HG03095 (cell line): ENCODE data around the gene HIP1R.
A peak's percentile ranks its signal among the peaks of the same experiment; 100 is the strongest.
"Not testable (repeated sequence)": the region's sequence is repeated elsewhere in the genome, so short reads cannot be mapped to it uniquely, and the experiment has no call there.

Source experiments
- ATAC-seq: cut with Tn5 transposase; IDR thresholded peaks from one replicate; pipeline ENCODE4 v1.9.1; 2021; ENCODE audit warnings: moderate library complexity; ENCODE audit not compliant: unreplicated experiment

HIP1R gene, protein sequence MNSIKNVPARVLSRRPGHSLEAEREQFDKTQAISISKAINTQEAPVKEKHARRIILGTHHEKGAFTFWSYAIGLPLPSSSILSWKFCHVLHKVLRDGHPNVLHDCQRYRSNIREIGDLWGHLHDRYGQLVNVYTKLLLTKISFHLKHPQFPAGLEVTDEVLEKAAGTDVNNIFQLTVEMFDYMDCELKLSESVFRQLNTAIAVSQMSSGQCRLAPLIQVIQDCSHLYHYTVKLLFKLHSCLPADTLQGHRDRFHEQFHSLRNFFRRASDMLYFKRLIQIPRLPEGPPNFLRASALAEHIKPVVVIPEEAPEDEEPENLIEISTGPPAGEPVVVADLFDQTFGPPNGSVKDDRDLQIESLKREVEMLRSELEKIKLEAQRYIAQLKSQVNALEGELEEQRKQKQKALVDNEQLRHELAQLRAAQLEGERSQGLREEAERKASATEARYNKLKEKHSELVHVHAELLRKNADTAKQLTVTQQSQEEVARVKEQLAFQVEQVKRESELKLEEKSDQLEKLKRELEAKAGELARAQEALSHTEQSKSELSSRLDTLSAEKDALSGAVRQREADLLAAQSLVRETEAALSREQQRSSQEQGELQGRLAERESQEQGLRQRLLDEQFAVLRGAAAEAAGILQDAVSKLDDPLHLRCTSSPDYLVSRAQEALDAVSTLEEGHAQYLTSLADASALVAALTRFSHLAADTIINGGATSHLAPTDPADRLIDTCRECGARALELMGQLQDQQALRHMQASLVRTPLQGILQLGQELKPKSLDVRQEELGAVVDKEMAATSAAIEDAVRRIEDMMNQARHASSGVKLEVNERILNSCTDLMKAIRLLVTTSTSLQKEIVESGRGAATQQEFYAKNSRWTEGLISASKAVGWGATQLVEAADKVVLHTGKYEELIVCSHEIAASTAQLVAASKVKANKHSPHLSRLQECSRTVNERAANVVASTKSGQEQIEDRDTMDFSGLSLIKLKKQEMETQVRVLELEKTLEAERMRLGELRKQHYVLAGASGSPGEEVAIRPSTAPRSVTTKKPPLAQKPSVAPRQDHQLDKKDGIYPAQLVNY

DNA sequence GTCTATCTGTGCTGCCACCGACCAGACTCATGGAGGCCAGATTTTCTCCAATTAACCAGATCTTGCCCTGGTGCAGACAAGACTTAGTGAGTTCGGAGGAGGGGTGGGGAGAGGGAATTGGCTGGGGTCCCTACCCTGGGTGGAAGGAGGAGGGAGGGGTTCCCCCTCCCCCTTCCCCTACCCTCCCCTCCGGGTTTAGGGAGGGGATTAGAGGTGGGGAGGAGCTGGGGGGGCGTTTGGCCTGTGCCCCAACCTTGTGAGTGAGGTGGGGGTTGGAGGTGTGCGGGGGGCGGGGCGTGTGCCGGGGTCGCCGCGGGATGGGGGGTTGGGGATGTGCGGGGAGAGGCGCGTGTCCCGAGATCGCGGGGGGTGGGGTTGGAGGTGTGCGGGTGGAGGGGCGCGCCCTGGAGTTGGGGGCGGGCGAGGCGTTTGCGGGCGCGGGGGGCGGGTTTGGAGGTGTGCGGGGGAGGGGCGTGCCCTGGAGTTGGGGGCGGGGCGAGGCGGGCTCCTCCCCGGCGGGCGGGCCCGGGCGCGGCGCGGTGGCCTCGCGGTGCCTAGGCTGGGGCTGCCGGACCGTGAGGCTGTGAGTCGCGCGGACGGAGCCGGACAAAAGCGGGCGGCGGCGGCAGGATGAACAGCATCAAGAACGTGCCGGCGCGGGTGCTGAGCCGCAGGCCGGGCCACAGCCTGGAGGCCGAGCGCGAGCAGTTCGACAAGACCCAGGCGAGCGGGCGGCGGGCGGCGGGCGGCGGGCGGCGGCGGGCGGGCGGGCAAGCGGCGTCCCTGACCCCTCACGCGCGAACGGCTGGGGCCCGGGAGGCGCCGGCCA lies at the start of gene HIP1R:
HIP1R (plus strand) TSS at position 537 of the 829 bp plus-strand sequence; CDS start at position 631, 94 bp downstream.
- ATAC-seq, result peak; percentile 37

DNA sequence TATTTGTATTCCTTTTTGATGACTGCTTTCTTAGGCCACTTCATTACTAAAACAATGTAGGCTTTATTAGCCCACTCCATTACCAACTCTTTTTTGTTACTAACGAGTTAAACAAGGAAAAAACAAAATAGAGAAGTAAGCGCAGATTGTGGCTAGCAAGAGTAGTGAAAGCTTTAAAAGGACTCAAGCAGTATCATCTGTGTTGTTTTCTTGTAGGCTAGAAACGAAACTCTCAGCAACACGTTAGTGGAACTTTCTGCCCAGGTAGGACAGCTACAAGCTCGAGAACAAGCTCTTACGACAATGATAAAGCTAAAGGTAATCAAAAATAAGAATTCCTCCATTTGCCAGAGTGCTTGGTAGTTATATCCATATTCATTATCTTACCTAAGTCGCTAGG lies 49.8 kb upstream of the HIP1R start:
- ATAC-seq, result no peak

DNA sequence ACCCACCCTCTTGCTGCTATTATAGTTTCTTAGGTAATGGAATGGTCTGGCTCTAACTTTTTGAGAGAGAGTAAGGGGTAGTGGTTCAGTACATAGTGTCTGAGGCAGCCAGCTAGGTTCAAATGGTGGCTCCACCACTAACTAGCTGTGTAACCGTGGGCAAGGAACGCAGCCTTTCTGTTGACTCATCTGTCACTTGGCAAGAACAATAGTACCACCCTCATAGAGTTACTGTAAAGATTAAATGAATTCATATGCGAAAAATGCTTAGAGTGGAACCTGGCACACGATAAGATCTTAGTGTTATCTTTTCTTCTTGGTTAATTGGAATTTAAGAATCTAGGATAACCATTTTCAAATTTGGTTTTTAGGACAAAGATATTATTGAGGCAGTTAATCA lies 46.9 kb upstream of the HIP1R start:
- ATAC-seq, result no peak

DNA sequence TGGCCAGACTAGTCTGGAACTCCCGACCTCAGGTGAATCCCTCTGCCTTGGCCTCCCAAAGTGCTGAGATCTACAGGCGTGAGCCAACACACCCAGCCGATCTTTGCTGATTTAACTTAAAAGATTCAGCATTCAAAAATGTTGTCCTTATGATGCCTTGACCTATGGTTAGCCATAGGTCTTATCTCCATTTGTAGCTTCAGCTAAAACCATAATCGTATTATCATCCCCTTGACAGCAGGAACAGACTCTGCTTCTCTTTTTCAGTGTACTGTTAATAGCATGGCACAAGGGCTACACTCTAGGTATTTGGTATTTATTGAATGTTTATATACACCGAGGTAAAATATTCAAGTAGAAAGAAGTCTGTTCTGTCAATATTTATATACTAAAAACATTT lies 45.6 kb upstream of the HIP1R start:
- ATAC-seq, result no peak

DNA sequence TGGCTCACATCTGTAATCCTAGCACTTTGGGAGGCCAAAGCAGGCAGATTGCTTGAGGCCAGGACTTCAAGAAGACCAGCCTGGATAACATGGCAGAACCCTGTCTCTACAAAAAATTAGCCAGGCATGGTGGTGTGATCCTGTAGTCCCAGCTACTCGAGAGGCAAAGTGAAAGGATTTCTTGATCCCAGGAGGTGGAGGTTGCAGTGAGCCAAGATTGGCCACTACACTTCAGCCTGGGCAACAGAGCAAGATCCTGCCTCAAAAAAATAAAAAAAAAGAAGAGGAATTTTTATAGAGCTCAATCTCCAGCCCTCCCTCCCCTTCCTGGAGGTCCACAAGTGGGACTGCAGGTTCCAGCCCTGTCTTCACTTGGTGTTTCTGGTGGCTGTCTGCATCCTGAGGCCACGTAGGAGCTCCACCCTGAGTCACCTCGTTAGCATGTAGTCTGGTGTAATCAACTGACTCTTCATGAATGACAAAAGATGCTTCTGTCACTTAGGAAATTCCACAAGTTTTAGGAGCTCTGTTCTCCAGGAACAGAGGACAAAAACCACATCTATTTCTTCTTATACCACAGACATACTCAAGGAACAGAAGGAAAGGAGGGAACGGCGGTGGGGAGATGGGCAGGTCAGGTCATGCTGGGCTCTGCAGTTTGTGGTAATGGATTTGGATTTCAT lies 44.7 kb upstream of the HIP1R start:
- no peak for ATAC-seq

DNA sequence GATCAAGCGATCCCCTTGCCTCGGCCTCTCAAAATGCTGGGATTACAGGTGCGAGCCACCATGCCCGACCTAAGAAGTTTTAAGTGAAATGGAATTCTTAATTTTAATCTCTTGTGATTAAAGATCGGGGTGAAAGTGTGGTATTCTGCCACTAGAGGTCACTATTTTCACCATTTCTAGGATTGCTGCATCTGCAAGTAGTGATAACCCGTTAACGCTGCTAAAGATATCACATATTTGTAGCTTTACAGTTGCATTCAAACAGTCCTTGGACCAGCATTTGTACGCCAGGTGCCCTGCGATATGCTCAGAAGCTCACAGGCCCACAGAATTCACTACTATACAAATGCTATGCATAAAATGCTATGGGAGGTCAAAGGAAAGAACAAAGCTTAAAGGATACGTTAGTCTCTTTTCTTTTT lies 41.6 kb upstream of the HIP1R start:
- ATAC-seq, result no peak

DNA sequence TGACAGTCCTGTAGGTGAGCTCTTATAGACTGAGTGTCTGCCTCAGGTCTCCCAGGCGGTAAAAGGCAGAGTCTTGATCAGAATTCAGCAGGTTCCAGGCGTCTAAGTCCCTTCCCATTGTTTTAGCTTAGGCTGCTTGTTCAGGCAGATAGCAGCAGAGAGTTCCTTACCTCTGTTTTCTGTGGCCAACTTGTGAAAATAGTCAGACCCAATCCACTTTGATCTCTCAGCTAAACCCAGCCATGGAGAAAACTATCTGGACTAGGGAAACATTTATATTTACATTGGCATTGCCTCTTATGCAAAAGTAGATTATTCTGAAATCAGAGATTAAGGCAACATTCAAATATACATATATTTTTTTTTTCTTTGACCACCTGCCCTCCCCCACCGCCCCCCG lies 39.5 kb upstream of the HIP1R start:
- no peak for ATAC-seq

DNA sequence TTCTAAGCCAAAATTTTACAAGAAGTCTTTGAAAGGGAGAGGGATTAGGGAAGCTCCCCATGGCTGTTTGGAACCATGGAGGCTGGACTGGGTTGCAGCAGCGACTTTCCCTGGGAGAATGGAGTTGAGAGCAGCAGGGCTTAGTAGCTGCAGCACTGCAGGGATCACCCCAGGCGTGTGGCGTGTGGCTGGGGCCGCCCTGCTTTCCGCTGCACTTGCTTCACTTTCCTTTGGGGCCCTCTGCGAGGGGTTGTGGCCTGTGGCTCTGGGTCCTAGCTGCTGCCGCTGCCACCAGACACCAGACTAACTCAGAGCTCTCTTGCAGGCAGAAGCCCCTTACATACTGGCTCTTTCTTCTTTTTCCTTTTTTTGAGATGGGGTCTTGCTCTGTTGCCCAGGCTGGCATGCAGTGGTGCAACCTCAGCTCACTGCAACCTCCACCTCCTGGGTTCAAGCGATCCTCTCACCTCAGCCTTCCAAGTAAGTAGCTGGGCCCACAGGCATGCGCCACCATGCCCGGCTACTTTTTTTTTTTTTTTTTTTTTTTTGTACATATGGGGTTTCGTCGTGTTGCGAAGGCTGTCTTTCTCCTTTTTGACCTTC lies 35.5 kb upstream of the HIP1R start:
- no peak for ATAC-seq

DNA sequence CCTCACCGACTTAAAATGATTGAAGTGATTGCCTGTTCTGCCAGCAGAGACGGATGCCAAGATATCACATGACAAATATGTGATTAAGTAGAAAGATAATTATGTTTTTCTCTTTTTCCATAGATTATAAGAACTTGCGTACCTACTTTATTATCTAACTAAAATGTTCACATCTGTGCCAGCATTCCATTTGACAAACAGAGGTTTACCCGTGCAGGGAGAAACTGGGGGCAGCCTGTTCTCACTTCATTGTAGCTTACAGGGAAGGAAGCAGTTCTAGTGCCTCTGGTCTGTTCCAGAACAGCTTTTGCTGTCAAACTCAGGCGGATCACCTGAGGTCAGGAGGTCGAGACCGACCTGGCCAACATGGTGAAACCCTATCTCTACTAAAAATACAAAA lies 31.3 kb upstream of the HIP1R start:
- ATAC-seq, result no peak

DNA sequence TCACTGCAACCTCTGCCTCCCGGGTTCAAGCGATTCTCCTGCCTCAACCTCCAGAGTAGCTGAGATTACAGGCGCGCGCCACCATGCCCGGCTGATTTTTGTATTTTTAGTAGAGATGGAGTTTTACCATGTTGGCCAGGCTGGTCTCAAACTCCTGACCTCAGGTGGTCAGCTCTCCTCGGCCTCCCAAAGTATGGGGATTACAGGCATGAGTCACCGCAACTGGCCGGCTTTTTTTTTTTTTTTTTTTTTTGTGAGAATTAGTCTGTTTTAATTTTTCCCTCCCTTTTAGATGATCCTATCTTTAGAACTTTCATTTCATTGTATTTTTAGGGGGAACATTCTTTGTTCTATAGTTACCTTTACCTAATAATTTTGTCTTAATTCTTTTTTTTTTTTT lies 30.3 kb upstream of the HIP1R start:
- ATAC-seq, result not testable (repeated sequence)

DNA sequence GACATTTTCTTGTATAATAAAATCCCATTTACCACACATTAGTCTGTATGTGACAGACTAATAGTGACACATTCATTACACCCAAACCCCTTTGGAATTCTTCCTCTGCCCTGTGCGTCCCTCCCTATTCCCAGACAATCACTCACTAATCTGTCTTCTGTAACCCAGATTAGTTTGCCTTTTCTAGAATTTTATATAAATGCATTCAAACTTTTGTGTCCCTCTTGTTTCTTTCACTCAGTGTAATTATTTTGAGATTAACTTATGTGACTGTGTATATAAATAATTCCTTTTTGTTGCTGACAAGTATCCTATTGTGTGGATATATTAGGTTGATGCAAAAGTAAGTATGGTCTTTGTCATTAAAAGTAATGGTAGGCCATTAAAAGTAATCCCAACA lies 27.6 kb upstream of the HIP1R start:
- ATAC-seq, result no peak

DNA sequence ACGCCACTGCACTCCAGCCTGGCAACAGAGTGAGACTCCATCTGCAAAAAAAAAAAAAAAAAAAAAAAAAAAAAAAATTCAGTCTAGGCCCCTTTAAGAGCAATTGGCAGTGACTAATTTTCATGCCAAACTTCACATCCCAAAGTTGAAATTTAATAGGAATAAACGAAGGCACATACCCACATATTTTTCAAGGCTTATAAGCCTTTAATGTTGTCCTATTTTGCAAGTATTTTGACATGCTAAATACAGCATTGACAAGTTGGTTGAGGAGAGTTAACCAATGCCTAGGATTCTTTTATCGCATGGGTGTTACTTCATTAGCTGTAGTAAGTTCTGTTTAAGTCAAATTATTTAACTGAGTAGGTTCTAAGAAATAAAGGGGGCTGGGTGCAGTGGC lies 23.5 kb upstream of the HIP1R start:
- ATAC-seq, result no peak

DNA sequence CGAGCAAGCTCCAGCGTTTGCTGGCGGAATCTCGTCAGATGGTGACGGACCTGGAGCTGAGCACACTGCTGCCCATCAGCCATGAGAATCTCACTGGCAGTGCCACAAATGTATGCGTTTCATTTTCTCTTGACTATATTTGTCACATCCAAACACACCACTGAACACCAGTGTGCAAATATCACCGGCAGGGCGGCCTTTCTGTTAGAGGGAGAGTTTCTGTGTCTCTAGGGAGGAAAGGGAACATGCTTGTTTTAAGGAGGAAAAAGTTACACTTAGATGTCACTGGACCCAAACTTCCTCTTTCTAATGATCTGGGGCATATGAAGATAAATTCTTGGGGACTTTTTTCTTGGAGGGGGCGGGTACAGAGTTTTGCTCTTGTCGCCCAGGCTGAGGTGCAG lies 21.9 kb upstream of the HIP1R start:
- no peak for ATAC-seq

DNA sequence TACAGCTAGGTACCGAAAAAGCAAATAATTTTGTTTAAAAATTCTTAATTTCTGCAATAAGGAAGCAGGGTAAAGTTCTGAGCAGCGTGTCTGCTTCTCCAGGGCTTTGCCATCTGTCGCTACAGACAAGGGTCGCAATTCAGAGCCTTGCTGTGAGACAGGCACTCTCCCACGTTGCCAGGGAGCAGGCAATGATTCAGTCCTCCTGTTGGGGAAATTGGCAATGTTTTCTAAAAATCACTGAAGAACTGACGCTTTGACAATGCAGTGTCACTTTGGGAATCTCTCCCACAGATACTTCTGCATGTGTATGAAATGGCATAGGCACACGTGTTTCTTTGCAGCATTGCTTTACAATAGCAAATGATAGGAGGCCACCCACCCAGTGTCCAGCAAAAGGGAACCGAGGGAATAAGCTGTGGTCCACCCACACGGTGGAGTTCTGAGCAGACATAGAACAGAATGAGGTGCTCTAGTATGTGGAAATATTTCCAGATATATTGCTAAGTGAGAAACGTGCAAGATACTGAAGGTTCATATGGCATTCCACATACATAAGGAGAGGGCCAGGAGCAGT lies 16.0 kb upstream of the HIP1R start:
- ATAC-seq, result no peak

DNA sequence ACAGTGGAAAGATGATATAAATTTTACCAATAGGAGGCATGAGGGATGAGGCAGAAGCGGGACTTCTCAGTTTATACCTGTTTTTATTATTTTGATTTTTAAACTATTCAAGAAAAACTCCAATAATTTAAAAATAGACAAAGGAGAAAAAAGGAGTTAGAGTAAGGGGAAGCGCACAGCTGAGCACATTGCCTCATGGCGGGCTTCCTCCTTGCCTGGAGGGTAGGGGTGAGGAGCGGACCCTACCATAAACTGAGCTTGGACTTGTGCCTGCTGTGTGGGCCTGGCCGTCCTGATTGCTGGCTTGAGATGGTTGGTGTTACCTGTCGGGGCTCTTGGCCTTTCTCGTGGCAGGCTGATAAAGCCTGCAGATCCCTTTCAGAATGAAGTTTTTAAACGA lies 15.1 kb upstream of the HIP1R start:
- no peak for ATAC-seq

DNA sequence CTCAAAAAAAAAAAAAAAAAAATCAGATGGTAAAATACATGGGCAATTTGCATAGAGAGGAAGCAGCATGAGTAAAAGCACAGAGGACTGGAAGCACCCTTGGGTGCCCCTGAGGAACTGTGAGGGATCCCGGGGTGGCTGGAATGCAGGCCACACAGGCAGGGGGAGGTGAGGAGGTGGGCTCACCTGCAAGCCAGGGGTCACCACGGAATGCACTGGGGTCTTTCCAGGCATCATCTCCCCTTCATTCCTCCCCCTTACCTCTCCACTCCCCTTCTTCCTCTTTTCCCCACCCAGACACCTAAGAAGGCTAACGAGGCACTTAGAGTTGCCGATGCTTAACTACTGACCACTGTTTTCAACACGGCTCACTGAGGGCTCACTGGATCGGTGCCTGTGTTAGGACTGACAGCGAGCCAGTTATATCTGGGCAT lies 14.4 kb upstream of the HIP1R start:
- peak; percentile 63 for ATAC-seq

DNA sequence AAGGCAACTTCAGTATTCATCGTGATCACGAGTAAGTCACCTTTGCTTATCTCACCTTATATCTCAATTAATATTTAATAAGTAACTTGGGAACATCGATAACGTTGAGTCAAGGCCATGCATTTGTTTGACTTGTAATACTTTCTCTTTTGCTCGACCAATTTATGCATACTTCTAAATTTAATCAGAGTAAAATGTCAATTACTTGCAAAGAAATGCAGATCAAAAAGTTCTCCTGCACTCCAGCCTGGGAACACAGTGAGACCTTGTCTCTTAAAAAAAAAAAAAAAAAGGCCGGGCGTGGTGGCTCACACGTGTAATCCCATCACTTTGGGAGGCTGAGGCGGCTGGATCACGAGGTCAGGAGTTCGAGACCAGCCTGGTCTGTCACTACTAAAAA lies 11.8 kb upstream of the HIP1R start:
- no peak for ATAC-seq

DNA sequence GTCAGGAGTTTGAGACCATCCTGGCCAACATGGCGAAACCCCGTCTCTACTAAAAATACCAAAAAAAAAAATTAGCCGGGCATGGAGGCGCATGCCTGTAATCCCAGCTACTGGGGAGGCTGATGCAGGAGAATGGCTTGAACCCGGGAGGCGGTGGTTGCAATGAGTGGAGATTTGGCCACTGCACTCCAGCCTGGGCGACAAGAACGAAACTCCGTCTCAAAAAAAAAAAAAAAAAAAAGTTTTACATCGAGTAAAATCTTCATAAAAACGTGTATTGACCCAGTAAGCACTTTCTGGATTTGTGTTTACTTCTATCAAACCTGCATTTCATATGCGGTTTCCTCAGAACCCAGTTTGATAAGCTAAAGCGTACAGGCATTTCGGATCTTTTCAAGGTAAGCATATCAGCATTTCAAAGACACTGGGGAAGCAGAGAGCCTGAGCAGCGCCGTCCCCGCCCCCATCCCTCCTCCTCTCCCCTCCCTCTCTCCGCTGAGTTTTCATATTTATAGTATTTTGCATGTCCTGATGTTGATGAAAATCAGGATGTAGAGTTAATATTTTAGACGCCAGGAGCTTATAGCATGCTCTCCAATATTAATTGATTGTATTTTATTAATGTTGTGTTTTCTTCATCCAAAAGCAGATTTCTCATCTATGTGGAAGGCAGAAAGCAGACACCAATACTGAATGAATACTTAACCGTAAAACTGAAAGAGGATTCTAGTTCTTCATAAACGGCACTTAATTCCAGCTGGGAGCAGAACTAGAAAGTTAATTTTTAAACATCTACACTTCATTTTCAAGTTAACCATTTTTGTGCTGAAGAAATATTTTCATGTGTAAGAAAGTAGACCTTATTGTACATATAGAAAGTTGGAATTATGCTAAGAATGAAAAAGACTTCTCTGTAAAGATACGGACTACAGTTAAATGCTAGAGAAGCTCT lies 9.2 kb upstream of the HIP1R start:
- ATAC-seq, result no peak
